ENCODE measurements around the gene AFAP1L1. TPM values are rescaled to one million over a fixed set of nuclear protein-coding genes. Genes with fewer than 3 reads are reported as not detected.
"Not testable (repeated sequence)": the region's sequence is repeated elsewhere in the genome, so short reads cannot be mapped to it uniquely, and the experiment has no call there.

The AFAP1L1 gene
- total and polyA plus RNA-seq, 9 donors = 66.4 to 104 (median 84.9) TPM

DNA sequence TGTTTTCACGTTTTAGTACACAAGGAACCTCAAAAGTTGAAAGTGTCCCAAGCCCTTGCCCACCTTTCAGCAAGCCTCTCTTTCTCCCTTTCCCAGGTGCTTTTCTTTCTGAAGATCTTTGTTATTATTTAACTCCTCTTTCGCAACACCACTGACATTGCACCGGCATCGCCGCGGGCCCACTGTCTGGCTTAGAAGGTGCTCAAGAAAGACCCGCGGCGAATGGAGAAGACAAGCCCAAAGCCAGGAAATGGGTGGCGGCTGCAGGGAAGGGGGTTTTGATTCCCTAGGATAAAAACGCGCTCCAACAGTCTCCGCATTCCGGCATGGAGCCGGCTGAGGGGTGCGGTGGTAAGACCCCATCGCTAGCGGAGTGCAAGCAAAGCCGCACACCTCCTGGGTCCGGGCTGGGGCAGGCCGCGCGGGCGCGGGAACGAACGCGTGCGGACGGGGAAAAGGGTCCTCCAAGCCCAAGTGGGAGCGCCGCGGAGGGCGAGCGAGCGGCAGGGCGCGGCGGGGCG, 404 bp upstream of the AFAP1L1 start:
- Histone ChIP-seq H3K27me3 (ENCODE audit: control insufficient read depth, insufficient read depth, low read length) (peaks cover 15% of the 10 kb centered on the region), H3K4me1 (ENCODE audit: control insufficient read depth, insufficient read depth, low read length) (peaks cover 21% of the 10 kb centered on the region), H3K36me3 (ENCODE audit: control insufficient read depth, insufficient read depth, low read length) (no peaks in the 10 kb centered on the region), H3K27ac (ENCODE audit: low read length) (peak overlapping the region; percentile 93), H3K4me3 (ENCODE audit: low read length) (peak overlapping the region; percentile 48), H3K9me3 (replicated peaks; ENCODE audit: control insufficient read depth, low read depth, low read length) (peaks cover 8% of the 10 kb centered on the region)
- no peak for DNase-seq
- WGBS (ENCODE audit: insufficient coverage) = 2% methylated on average over 35 of the region's 40 CpGs

DNA sequence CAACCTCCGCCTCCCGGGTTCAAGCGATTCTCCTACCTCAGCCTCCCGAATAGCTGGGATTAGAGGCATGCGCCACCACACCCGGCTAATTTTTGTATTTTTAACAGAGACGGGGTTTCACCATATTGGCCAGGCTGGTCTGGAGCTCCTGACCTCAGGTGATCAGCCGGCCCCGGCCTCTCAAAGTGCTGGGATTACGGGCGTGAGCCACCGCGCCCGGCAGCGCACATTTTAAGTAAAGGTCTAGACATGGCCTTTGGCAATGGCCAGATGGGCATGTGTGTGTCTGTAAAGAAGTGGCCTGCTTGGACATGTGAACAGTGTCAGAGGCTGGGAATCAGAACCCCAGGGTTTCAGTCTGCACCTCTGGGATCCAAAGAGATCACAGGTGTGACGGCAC, 1.1 kb downstream of the AFAP1L1 start:
- 39% methylated on average over 12 of the region's 16 CpGs for WGBS (ENCODE audit: insufficient coverage)
- peak overlapping the region; percentile 96 for H3K27ac ChIP-seq (ENCODE audit: low read length)
- not testable (repeated sequence) for H3K9me3 ChIP-seq (replicated peaks; ENCODE audit: control insufficient read depth, low read depth, low read length); H3K36me3 ChIP-seq (ENCODE audit: control insufficient read depth, insufficient read depth, low read length); DNase-seq
- peak overlapping the region; percentile 70 for H3K4me3 ChIP-seq (ENCODE audit: low read length)
- peaks cover 15% of the 10 kb centered on the region for H3K27me3 ChIP-seq (ENCODE audit: control insufficient read depth, insufficient read depth, low read length)
- peaks cover 21% of the 10 kb centered on the region for H3K4me1 ChIP-seq (ENCODE audit: control insufficient read depth, insufficient read depth, low read length)

DNA sequence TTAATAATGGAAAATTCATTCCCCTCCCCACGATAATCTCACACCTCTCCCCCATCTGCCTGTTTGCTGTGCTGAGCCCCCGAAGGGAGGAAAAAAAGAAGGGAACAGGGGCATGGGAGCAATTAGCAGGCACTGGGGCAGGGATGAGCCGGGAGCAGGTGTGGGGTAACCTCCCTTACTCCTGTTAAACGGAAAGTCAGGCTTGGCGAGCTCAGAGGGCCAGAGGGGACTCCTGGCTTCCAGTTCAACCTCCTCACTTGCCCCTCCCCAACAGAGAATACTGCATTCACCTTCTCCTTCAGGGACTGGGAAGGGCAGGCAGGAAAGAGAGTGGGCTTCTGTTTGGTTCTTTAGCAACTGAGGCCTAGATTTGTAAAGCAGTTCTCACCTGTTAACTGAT, 1.6 kb downstream of the AFAP1L1 start:
- peaks cover 21% of the 10 kb centered on the region for H3K4me1 ChIP-seq (ENCODE audit: control insufficient read depth, insufficient read depth, low read length)
- WGBS (ENCODE audit: insufficient coverage) = no CpG with 5 or more reads among the region's 5 CpGs
- peaks cover 2% of the 10 kb centered on the region for H3K36me3 ChIP-seq (ENCODE audit: control insufficient read depth, insufficient read depth, low read length)
- peak overlapping the region; percentile 70 for H3K4me3 ChIP-seq (ENCODE audit: low read length)
- peaks cover 15% of the 10 kb centered on the region for H3K27me3 ChIP-seq (ENCODE audit: control insufficient read depth, insufficient read depth, low read length)
- DNase-seq = no peak
- H3K27ac ChIP-seq (ENCODE audit: low read length) = peak overlapping the region; percentile 96
- H3K9me3 ChIP-seq (replicated peaks; ENCODE audit: control insufficient read depth, low read depth, low read length) = peaks cover 7% of the 10 kb centered on the region

DNA sequence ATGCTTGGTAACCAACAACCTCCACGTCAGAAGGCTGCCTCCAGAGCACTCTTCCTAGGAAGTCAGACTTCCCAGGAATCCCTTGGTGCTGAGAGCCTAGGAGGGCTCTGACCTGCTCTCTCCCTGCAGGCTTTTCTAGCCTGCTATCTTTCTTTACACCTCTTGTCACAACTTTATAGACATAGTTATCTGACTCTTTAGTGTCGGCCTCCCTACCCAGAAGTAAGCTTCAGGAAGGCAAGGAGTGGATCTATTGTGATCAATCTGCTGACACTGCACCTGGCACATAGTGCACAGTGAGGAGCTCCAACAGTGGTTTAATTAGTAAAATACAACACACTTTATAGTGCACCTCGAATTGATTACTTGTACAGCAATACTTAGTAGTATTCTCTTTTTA, 2.3 kb downstream of the AFAP1L1 start:
- Histone ChIP-seq H3K9me3 (replicated peaks; ENCODE audit: control insufficient read depth, low read depth, low read length) (peaks cover 3% of the 10 kb centered on the region), H3K4me3 (ENCODE audit: low read length) (no peak overlapping the region), H3K27ac (ENCODE audit: low read length) (peak overlapping the region; percentile 96), H3K4me1 (ENCODE audit: control insufficient read depth, insufficient read depth, low read length) (peaks cover 21% of the 10 kb centered on the region), H3K27me3 (ENCODE audit: control insufficient read depth, insufficient read depth, low read length) (peaks cover 15% of the 10 kb centered on the region), H3K36me3 (ENCODE audit: control insufficient read depth, insufficient read depth, low read length) (peaks cover 2% of the 10 kb centered on the region)
- DNase-seq = no peak
- 43% methylated on average over 1 of the region's 3 CpGs for WGBS (ENCODE audit: insufficient coverage)

DNA sequence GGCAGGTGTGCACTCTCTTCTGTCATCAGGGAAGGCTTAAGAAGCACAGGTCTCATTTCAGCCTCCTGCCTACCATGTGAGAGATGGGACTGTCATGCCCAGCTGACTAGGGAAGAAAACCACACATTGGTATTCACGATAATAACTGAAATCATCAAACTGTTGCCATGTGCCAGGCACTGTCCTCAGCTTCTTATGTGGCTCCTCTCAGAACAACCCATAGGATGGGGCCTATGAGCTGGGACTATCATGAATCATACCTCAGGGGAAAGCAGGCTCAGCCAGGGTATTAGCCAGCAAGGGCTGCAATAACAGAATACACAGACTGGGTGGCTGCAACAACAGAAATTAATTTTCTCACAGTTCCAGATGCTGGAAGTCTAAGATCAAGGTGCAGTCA, 3.3 kb downstream of the AFAP1L1 start:
- no CpG with 5 or more reads among the region's 1 CpG for WGBS (ENCODE audit: insufficient coverage)
- Histone ChIP-seq H3K36me3 (ENCODE audit: control insufficient read depth, insufficient read depth, low read length) (peaks cover 2% of the 10 kb centered on the region), H3K4me3 (ENCODE audit: low read length) (no peak overlapping the region), H3K27me3 (ENCODE audit: control insufficient read depth, insufficient read depth, low read length) (peaks cover 15% of the 10 kb centered on the region), H3K4me1 (ENCODE audit: control insufficient read depth, insufficient read depth, low read length) (peaks cover 21% of the 10 kb centered on the region), H3K27ac (ENCODE audit: low read length) (no peak overlapping the region), H3K9me3 (replicated peaks; ENCODE audit: control insufficient read depth, low read depth, low read length) (no peaks in the 10 kb centered on the region)
- no peak for DNase-seq

DNA sequence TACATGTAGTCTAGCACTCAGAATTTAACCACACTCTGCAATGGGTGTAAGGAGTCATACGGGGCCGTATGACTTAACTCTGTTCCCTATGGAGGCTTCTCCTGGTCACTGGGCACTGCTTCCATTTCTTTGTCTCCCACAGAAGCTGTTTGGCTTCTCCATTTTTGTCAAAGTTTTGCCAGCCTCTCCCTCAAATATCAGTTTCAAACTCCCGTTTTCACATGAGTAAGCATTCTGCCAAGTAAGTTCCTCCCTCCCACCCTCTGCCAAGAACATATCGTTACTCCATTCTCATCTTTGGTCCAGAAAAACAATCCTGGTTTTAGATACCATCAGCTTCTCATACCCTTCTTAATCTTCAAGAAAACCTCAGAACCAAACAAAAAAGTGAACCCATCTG, 6.1 kb downstream of the AFAP1L1 start:
- Histone ChIP-seq H3K36me3 (ENCODE audit: control insufficient read depth, insufficient read depth, low read length) (peaks cover 8% of the 10 kb centered on the region), H3K27me3 (ENCODE audit: control insufficient read depth, insufficient read depth, low read length) (peaks cover 6% of the 10 kb centered on the region), H3K4me3 (ENCODE audit: low read length) (no peak overlapping the region), H3K4me1 (ENCODE audit: control insufficient read depth, insufficient read depth, low read length) (peaks cover 24% of the 10 kb centered on the region), H3K27ac (ENCODE audit: low read length) (no peak overlapping the region), H3K9me3 (replicated peaks; ENCODE audit: control insufficient read depth, low read depth, low read length) (no peaks in the 10 kb centered on the region)
- 57% methylated on average over 4 of the region's 4 CpGs for WGBS (ENCODE audit: insufficient coverage)
- DNase-seq = no peak

DNA sequence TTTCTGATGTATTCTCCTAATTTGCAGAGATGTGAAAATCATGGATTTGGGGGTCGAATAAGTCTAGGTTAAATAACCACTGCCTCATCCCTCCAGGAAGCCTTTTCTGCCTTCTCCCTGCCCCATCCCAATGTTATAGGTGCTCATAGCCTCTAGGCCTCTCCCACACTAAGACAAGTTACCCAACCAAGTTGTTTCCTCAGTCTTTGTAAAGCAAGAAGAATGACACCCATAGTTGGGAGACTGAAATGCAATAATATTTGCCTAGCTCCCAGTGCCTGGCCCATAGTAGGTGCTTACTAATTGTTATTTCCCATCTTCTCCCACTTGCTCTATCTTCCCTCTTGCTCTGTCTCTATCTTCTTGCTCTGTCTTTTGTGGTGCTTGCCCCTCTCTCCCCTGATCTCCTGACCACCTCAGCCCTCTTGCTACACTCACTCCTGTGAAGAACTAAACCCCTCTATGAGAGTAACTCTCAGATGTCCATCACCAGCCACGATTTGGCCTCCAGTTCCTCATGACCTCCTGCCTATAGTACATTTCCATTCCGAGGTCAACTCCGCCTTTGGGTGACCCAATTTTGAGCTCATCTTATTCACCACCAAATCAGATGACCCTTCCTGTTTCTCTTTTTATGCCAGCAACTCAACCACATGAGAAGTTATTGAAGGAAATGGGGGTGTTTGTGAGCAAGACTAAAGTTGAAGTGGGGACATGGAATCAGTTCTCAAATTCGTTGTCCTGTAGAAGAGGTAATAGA, 7.0 kb downstream of the AFAP1L1 start:
- Histone ChIP-seq H3K27me3 (ENCODE audit: control insufficient read depth, insufficient read depth, low read length) (no peaks in the 10 kb centered on the region), H3K4me1 (ENCODE audit: control insufficient read depth, insufficient read depth, low read length) (peaks cover 27% of the 10 kb centered on the region), H3K4me3 (ENCODE audit: low read length) (no peak overlapping the region), H3K36me3 (ENCODE audit: control insufficient read depth, insufficient read depth, low read length) (peaks cover 8% of the 10 kb centered on the region), H3K9me3 (replicated peaks; ENCODE audit: control insufficient read depth, low read depth, low read length) (no peaks in the 10 kb centered on the region), H3K27ac (ENCODE audit: low read length) (no peak overlapping the region)
- no peak for DNase-seq
- WGBS (ENCODE audit: insufficient coverage) = 64% methylated on average over 2 of the region's 5 CpGs

DNA sequence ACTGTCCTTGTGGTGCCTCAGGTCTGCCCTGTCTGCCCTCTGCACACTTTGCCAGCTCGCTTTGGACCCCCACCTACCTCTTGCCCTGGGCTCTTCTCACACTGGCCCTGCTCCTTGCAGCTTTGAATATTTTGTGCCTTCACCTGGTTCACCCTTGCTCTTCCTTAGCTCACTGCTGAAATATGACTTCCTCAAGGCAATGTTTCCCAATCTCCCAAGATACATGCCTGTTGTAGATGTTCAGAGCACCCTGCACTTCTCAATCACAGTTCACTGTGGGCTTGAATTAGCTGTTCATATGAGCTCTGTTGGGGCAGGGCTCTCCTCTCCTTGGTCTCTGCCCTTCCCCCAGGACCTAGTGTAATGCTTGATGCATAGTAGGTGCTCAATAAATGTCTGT, 8.0 kb downstream of the AFAP1L1 start:
- WGBS (ENCODE audit: insufficient coverage) = 60% methylated on average over 1 of the region's 1 CpG
- peaks cover 8% of the 10 kb centered on the region for H3K36me3 ChIP-seq (ENCODE audit: control insufficient read depth, insufficient read depth, low read length)
- peaks cover 32% of the 10 kb centered on the region for H3K4me1 ChIP-seq (ENCODE audit: control insufficient read depth, insufficient read depth, low read length)
- no peaks in the 10 kb centered on the region for H3K27me3 ChIP-seq (ENCODE audit: control insufficient read depth, insufficient read depth, low read length)
- no peak overlapping the region for H3K4me3 ChIP-seq (ENCODE audit: low read length)
- DNase-seq = no peak
- no peaks in the 10 kb centered on the region for H3K9me3 ChIP-seq (replicated peaks; ENCODE audit: control insufficient read depth, low read depth, low read length)
- no peak overlapping the region for H3K27ac ChIP-seq (ENCODE audit: low read length)

DNA sequence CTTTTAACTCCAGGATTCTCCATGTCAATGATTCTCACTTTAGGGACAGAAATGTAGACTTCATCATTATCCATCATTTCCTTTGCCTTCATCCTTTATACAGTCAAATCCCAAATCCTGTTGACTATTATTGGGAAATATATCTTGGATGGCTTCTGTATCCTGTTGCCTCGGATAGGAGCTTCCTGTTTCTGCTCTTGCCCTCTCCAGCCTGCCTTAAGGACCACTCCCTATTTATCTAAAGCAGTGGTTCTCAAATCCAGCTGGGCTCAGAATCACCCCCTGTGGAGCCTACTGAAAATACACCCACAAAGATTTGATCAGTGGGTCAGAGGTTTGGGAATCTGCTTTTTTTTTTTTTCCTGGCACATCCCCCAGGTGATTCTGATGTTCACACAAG, 8.5 kb downstream of the AFAP1L1 start:
- peaks cover 10% of the 10 kb centered on the region for H3K36me3 ChIP-seq (ENCODE audit: control insufficient read depth, insufficient read depth, low read length)
- no peak overlapping the region for H3K27ac ChIP-seq (ENCODE audit: low read length)
- H3K4me3 ChIP-seq (ENCODE audit: low read length) = no peak overlapping the region
- H3K4me1 ChIP-seq (ENCODE audit: control insufficient read depth, insufficient read depth, low read length) = peaks cover 31% of the 10 kb centered on the region
- H3K9me3 ChIP-seq (replicated peaks; ENCODE audit: control insufficient read depth, low read depth, low read length) = no peaks in the 10 kb centered on the region
- DNase-seq = no peak
- no CpG with 5 or more reads among the region's 1 CpG for WGBS (ENCODE audit: insufficient coverage)
- no peaks in the 10 kb centered on the region for H3K27me3 ChIP-seq (ENCODE audit: control insufficient read depth, insufficient read depth, low read length)

DNA sequence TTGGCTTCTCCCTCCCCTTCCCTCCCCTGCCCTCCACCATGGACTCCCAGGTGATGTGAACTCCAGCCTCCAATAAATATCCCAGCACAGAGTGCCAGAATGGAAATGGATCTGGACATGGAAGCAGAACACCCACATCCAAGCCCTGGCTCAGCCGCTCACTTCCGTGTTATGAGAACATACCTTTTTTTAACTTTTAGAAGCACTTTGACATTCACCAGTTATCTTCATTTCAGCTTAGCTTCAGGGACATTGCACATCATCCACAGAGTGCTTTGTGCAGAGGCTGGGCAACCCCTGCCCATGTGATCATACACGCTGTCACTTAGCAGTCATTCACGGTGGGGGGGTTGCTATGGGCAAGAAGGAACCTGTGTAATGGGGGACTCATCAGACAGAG, 9.1 kb downstream of the AFAP1L1 start:
- Histone ChIP-seq H3K9me3 (replicated peaks; ENCODE audit: control insufficient read depth, low read depth, low read length) (no peaks in the 10 kb centered on the region), H3K27ac (ENCODE audit: low read length) (peak overlapping the region; percentile 23), H3K27me3 (ENCODE audit: control insufficient read depth, insufficient read depth, low read length) (no peaks in the 10 kb centered on the region), H3K36me3 (ENCODE audit: control insufficient read depth, insufficient read depth, low read length) (peaks cover 13% of the 10 kb centered on the region), H3K4me1 (ENCODE audit: control insufficient read depth, insufficient read depth, low read length) (peaks cover 36% of the 10 kb centered on the region), H3K4me3 (ENCODE audit: low read length) (no peak overlapping the region)
- no peak for DNase-seq
- WGBS (ENCODE audit: insufficient coverage) = 78% methylated on average over 2 of the region's 4 CpGs

Measured in muscle of leg (tissue), 11 donors.